SK-N-SH treated with all-trans-retinoic acid at 6 μM for 48 hours (cell line): ENCODE results near the gene DAB1.

Source experiments
- ATAC-seq: fragments of 200-7000 bp; cut with Tn5 transposase; 3 replicates; pipeline ENCODE4 v1.9.1; 2020; ENCODE audit warnings: mild to moderate bottlenecking, moderate library complexity
- ARNTL ChIP-seq: fragments of 450-650 bp; formaldehyde crosslinking; IDR thresholded peaks from 2 replicates; pipeline ENCODE4 v1.5.0; 2020; ENCODE audit warnings: low read depth, mild to moderate bottlenecking, moderate library complexity, borderline replicate concordance
- BACH2 ChIP-seq: fragments of 250-450 bp; sonication (Bioruptor Pico); IDR thresholded peaks from 2 replicates; pipeline ENCODE4 v1.9.0; 2021; ENCODE audit warnings: mild to moderate bottlenecking, borderline replicate concordance
- CREB5 ChIP-seq: fragments of 250-450 bp; sonication (Bioruptor Pico); IDR thresholded peaks from 2 replicates; pipeline ENCODE4 v1.5.1; 2020; ENCODE audit warnings: low read depth, mild to moderate bottlenecking, moderate library complexity
- CSDC2 ChIP-seq: fragments of 250-450 bp; sonication (Bioruptor Pico); IDR thresholded peaks from 2 replicates; pipeline ENCODE4 v1.5.0; 2020; ENCODE audit warnings: mild to moderate bottlenecking, moderate library complexity
- CSRNP3 ChIP-seq: fragments of 250-450 bp; sonication (Bioruptor Pico); IDR thresholded peaks from 2 replicates; pipeline ENCODE4 v1.5.1; 2021; ENCODE audit warnings: mild to moderate bottlenecking, moderate library complexity
- ESRRG ChIP-seq: fragments of 250-450 bp; sonication (Bioruptor Pico); IDR thresholded peaks from 2 replicates; pipeline ENCODE4 v1.6.1; 2021; ENCODE audit warnings: mild to moderate bottlenecking
- GLIS3 ChIP-seq: fragments of 250-450 bp; sonication (Bioruptor Pico); IDR thresholded peaks from 2 replicates; pipeline ENCODE4 v1.5.0; 2020; ENCODE audit warnings: mild to moderate bottlenecking, moderate library complexity
- ISL1 ChIP-seq: fragments of 250-450 bp; sonication (Bioruptor Pico); IDR thresholded peaks from 2 replicates; pipeline ENCODE4 v2.1.2; 2022; ENCODE audit warnings: mild to moderate bottlenecking, moderate library complexity
- OSR1 ChIP-seq: fragments of 250-450 bp; sonication (Bioruptor Pico); IDR thresholded peaks from 2 replicates; pipeline ENCODE4 v1.8.0; 2022; ENCODE audit warnings: moderate library complexity, mild to moderate bottlenecking, inconsistent platforms
- PATZ1 ChIP-seq: fragments of 250-450 bp; sonication (Bioruptor Pico); IDR thresholded peaks from 2 replicates; pipeline ENCODE4 v1.8.0; 2020; ENCODE audit warnings: mild to moderate bottlenecking, moderate library complexity, borderline replicate concordance
- POU6F1 ChIP-seq: fragments of 250-450 bp; sonication (Bioruptor Pico); IDR thresholded peaks from 2 replicates; pipeline ENCODE4 v1.8.0; 2021; ENCODE audit warnings: low read depth, mild to moderate bottlenecking, moderate library complexity, borderline replicate concordance
- PPARA ChIP-seq: fragments of 250-450 bp; sonication (Bioruptor Pico); IDR thresholded peaks from 2 replicates; pipeline ENCODE4 v1.5.0; 2020; ENCODE audit warnings: mild to moderate bottlenecking, borderline replicate concordance
- RARB ChIP-seq: fragments of 250-450 bp; sonication (Bioruptor Pico); IDR thresholded peaks from 2 replicates; pipeline ENCODE4 v1.8.0; 2021; ENCODE audit warnings: mild to moderate bottlenecking, moderate library complexity
- SNAI2 ChIP-seq: fragments of 250-450 bp; sonication (Bioruptor Pico); IDR thresholded peaks from 2 replicates; pipeline ENCODE4 v1.5.0; 2020; ENCODE audit warnings: mild to moderate bottlenecking, moderate library complexity
- TCF4 ChIP-seq: fragments of 250-450 bp; sonication (Bioruptor Pico); IDR thresholded peaks from 2 replicates; pipeline ENCODE4 v1.8.0; 2021; ENCODE audit warnings: mild to moderate bottlenecking, moderate library complexity, borderline replicate concordance
- TOX ChIP-seq: fragments of 250-450 bp; sonication (Bioruptor Pico); IDR thresholded peaks from 2 replicates; pipeline ENCODE4 v1.8.0; 2021; ENCODE audit warnings: mild to moderate bottlenecking, moderate library complexity, borderline replicate concordance
- TSHZ2 ChIP-seq: fragments of 250-450 bp; sonication (Bioruptor Pico); IDR thresholded peaks from 2 replicates; pipeline ENCODE4 v1.5.0; 2020; ENCODE audit warnings: mild to moderate bottlenecking, moderate library complexity
- ZFP3 ChIP-seq: fragments of 250-450 bp; sonication (Bioruptor Pico); IDR thresholded peaks from 2 replicates; pipeline ENCODE4 v1.5.0; 2020; ENCODE audit warnings: mild to moderate bottlenecking, moderate library complexity
- ZFP30 ChIP-seq: fragments of 450-650 bp; formaldehyde crosslinking; IDR thresholded peaks from 2 replicates; pipeline ENCODE4 v1.5.0; 2022; ENCODE audit warnings: mild to moderate bottlenecking, moderate library complexity
- ZNF565 ChIP-seq: fragments of 450-650 bp; formaldehyde crosslinking; conservative IDR thresholded peaks from 2 replicates; pipeline ENCODE4 v1.5.0; 2020; ENCODE audit warnings: low read depth, mild to moderate bottlenecking, moderate library complexity
- ZNF70 ChIP-seq: fragments of 450-650 bp; formaldehyde crosslinking; IDR thresholded peaks from 2 replicates; pipeline ENCODE4 v1.5.0; 2020; ENCODE audit warnings: mild to moderate bottlenecking, moderate library complexity

DAB1 gene

GRCh38 chr1:57423656-57424211 lies at the start of gene DAB1:
TSS of gene DAB1 (minus strand) at chr1:57424060. CDS start at chr1:57291030, 133,030 bp downstream.
- ATAC-seq = peak; percentile 50
- TF ChIP-seq ARNTL (CRISPR knock-in tag) (no peak), BACH2 (CRISPR knock-in tag) (no peak)

GRCh38 chr1:57473448-57473847 lies 49.6 kb upstream of the DAB1 start:
- no peak for TF ChIP-seq ZNF565
- peak; percentile 72 for TF ChIP-seq ISL1 (CRISPR knock-in tag)
- TF ChIP-seq SNAI2 (CRISPR knock-in tag) = no peak
- TF ChIP-seq, all 23 proteins: peak for 1
- ATAC-seq = peak; percentile 59

GRCh38 chr1:57471995-57472394 lies 48.1 kb upstream of the DAB1 start:
- no peak for TF ChIP-seq ISL1 (CRISPR knock-in tag)
- no peak for TF ChIP-seq ZFP30
- no peak for TF ChIP-seq TOX (CRISPR knock-in tag)
- no peak for TF ChIP-seq GLIS3 (CRISPR knock-in tag)
- no peak for ATAC-seq

GRCh38 chr1:57470036-57470435 lies 46.2 kb upstream of the DAB1 start:
- TF ChIP-seq TOX (CRISPR knock-in tag) = no peak
- no peak for TF ChIP-seq TCF4 (CRISPR knock-in tag)
- TF ChIP-seq ARNTL (CRISPR knock-in tag) = no peak
- no peak for TF ChIP-seq CREB5 (CRISPR knock-in tag)
- TF ChIP-seq SNAI2 (CRISPR knock-in tag) = 0 out of 2 replicates have a peak, but pooled peaks have one; percentile 54
- peak; percentile 50 for TF ChIP-seq ISL1 (CRISPR knock-in tag)
- TF ChIP-seq, all 23 proteins: peak for 2
- peak; percentile 70 for ATAC-seq

- TF ChIP-seq TSHZ2 (CRISPR knock-in tag) = no peak
- no peak for TF ChIP-seq ZFP3 (CRISPR knock-in tag)
- no peak for TF ChIP-seq CREB5 (CRISPR knock-in tag)
- no peak for TF ChIP-seq ARNTL (CRISPR knock-in tag)
- no peak for TF ChIP-seq ESRRG (CRISPR knock-in tag)
- TF ChIP-seq BACH2 (CRISPR knock-in tag) = no peak
- TF ChIP-seq ZNF565 = no peak
- no peak for TF ChIP-seq PATZ1 (CRISPR knock-in tag)
- TF ChIP-seq GLIS3 (CRISPR knock-in tag) = no peak
- no peak for TF ChIP-seq CSDC2 (CRISPR knock-in tag)
- no peak for TF ChIP-seq ZNF70
- TF ChIP-seq TOX (CRISPR knock-in tag) = no peak
- TF ChIP-seq PPARA (CRISPR knock-in tag) = no peak
- no peak for TF ChIP-seq OSR1 (CRISPR knock-in tag)
- no peak for TF ChIP-seq TCF4 (CRISPR knock-in tag)
- no peak for TF ChIP-seq ISL1 (CRISPR knock-in tag)
- TF ChIP-seq RARB (CRISPR knock-in tag) = no peak
- TF ChIP-seq POU6F1 = no peak
- TF ChIP-seq CSRNP3 (CRISPR knock-in tag) = no peak
- TF ChIP-seq, all 23 proteins: peak for 0
- ATAC-seq = peak; percentile 56
Observed at GRCh38 chr1:57468641-57469523, 45.0 kb upstream of the DAB1 start.
